ENCODE measurements around the gene TRAF3.

DNA sequence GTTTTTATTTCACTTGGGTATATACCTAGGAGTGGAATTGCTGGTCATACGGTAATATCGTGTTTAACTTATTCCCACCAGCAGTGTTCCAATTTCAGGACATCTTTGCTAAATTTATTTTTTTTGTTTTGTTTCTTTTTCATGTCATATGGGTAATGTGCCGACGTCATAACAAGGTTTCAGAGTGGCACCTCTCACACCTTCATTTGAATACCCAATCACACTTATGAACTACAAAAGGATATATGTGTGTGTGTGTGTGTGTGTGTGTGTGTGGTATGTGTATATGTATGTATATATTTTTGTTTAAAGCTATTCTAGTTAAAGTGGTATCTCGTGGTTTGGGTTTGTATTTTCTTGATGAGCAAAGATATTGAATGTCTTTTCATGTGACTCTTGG lies 12.1 kb downstream of the TRAF3 start:
- TF ChIP-seq, protein P1, sequence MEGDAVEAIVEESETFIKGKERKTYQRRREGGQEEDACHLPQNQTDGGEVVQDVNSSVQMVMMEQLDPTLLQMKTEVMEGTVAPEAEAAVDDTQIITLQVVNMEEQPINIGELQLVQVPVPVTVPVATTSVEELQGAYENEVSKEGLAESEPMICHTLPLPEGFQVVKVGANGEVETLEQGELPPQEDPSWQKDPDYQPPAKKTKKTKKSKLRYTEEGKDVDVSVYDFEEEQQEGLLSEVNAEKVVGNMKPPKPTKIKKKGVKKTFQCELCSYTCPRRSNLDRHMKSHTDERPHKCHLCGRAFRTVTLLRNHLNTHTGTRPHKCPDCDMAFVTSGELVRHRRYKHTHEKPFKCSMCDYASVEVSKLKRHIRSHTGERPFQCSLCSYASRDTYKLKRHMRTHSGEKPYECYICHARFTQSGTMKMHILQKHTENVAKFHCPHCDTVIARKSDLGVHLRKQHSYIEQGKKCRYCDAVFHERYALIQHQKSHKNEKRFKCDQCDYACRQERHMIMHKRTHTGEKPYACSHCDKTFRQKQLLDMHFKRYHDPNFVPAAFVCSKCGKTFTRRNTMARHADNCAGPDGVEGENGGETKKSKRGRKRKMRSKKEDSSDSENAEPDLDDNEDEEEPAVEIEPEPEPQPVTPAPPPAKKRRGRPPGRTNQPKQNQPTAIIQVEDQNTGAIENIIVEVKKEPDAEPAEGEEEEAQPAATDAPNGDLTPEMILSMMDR (IDR thresholded peaks at IDR 0.05; ENCODE audit: insufficient read depth, low read length, poor library complexity, severe bottlenecking), result no peak
- TF ChIP-seq EZH2phosphoT487 (conservative IDR thresholded peaks at IDR 0.05; ENCODE audit: low read length), result no peak
